Thyroid gland (tissue), 4 donors: ENCODE measurements around the gene BLNK. TPM values are rescaled to one million over a fixed set of nuclear protein-coding genes. Genes with fewer than 3 reads are reported as not detected.
"Not testable (repeated sequence)": the region's sequence is repeated elsewhere in the genome, so short reads cannot be mapped to it uniquely, and the experiment has no call there.

Experiments used
- DNase-seq, 2 donors: peaks; one replicate each; pipeline ENCODE4 v3.0.0-alpha.2; 2019
- H3K27ac ChIP-seq, 3 donors: fragments of 200-600 bp; sonication (generic); 1 replicate in 2 of 3; 2 replicates in 1 of 3; pipeline ENCODE4 v1.5.1; 2016 to 2019; ENCODE audit warnings: mild to moderate bottlenecking in 1 of 3, moderate library complexity in 1 of 3
- H3K27me3 ChIP-seq: fragments of 200-600 bp; sonication (generic); one replicate; pipeline ENCODE4 v1.5.1; 2019
- H3K36me3 ChIP-seq, 2 donors: fragments of 200-600 bp; sonication (generic); one replicate each; pipeline ENCODE4 v1.5.1; 2016 to 2019
- H3K4me1 ChIP-seq, 2 donors: fragments of 200-600 bp; sonication (generic); one replicate each; pipeline ENCODE4 v1.5.1; 2017 to 2019
- H3K4me3 ChIP-seq, 3 donors: fragments of 200-600 bp; sonication (generic); replicated peaks in 1 of 3; 1 replicate in 2 of 3; 2 replicates in 1 of 3; pipeline ENCODE4 v1.5.1; 2016; ENCODE audit warnings: mild to moderate bottlenecking in 1 of 3
- H3K9me3 ChIP-seq: fragments of 200-600 bp; sonication (generic); one replicate; pipeline ENCODE4 v1.5.1; 2017
- POLR2A ChIP-seq, 2 donors: fragments of 450-650 bp; IDR thresholded peaks; one replicate each; pipeline ENCODE4 v1.6.1; 2017; ENCODE audit warnings: antibody characterized with exemption in 2 of 2, mild to moderate bottlenecking in 2 of 2, moderate library complexity in 1 of 2
- WGBS, 2 donors: methylation state at CpG; one replicate each; pipeline ENCODE4 v1.1.5; 2017; 5-methylcytosine and 5-hydroxymethylcytosine counted together
- intact Hi-C: fragments of 100-400 bp; cut with DNase I; formaldehyde crosslinking; loops from one replicate; pipeline ENCODE4 v1.15.1; 2023
- total RNA-seq, 4 donors: library from RNA; depleted of rRNA; stranded (reverse); fragments of >200 nt; gene quantifications; one replicate each; pipeline ENCODE4 v1.2.3, GENCODE V29; 2016
- TF ChIP-seq, protein P1 (sequence below), 6 experiments: fragments of 200-600 bp in 3 of 6; fragments of 450-650 bp in 3 of 6; sonication (generic) in 3 of 6; IDR thresholded peaks; one replicate each; pipeline ENCODE4 v1.5.1; 2016 to 2019; ENCODE audit warnings: antibody characterized with exemption in 6 of 6, mild to moderate bottlenecking in 2 of 6, inconsistent platforms in 1 of 6, moderate library complexity in 1 of 6

BLNK gene
- total RNA-seq, 4 donors from 2014 or later, result 5.8 to 36.9 (median 25.7) TPM

DNA sequence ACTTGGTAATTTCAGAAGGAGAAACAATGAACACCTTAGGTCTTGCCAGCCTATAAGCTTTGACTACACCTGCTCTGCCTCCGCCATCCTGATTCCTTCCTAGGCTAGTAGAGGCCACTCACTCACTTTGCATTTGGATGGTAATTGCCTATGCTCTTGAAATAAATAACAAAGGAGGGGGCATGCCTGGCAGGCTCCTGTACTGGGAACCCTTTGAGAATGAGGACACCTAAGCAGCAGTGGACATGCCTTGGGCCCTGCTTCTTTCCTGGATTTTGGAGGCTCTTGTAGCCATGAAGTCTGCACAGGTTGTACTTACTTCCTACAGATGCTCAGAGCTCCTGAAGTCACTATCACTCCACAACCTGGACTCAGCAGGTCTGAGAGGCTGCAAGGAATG lies 65.8 kb downstream of the BLNK start:
- 89 to 96% methylated on average over 1 of the region's 1 CpG for WGBS, 2 donors
- no peaks in the 10 kb centered on the region for H3K27me3 ChIP-seq
- H3K4me3 ChIP-seq, result no peak overlapping the region
- intact Hi-C loops, result no loop called here
- no peak for TF ChIP-seq POLR2A (IDR thresholded peaks at IDR 0.05)
- TF ChIP-seq, protein P1, sequence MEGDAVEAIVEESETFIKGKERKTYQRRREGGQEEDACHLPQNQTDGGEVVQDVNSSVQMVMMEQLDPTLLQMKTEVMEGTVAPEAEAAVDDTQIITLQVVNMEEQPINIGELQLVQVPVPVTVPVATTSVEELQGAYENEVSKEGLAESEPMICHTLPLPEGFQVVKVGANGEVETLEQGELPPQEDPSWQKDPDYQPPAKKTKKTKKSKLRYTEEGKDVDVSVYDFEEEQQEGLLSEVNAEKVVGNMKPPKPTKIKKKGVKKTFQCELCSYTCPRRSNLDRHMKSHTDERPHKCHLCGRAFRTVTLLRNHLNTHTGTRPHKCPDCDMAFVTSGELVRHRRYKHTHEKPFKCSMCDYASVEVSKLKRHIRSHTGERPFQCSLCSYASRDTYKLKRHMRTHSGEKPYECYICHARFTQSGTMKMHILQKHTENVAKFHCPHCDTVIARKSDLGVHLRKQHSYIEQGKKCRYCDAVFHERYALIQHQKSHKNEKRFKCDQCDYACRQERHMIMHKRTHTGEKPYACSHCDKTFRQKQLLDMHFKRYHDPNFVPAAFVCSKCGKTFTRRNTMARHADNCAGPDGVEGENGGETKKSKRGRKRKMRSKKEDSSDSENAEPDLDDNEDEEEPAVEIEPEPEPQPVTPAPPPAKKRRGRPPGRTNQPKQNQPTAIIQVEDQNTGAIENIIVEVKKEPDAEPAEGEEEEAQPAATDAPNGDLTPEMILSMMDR (IDR thresholded peaks at IDR 0.05), result no peak
- no peak for DNase-seq
- H3K36me3 ChIP-seq, result peaks cover 0 to 4% of the 10 kb centered on the region in 2 donors
- H3K27ac ChIP-seq, result no peak overlapping the region
- H3K4me1 ChIP-seq, result no peaks in the 10 kb centered on the region
- H3K9me3 ChIP-seq, result no peaks in the 10 kb centered on the region

DNA sequence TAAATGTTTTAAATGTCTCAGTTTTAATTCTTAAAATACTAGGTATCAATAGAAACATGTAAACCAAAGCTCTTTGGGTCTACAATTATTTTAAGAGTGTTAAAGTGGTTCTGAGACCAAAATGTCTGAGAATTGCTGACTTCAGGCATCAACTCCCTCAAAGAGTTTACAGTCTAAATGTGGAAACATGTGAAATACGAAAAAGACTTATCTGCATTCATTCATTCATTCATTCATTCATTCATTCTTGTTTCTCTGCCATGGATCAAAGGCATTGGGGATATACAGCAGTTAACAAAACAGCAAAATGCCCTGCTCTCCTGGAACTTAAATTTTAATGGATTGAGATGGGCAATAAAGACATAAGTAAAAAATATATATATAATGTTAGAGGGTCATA lies 69.8 kb downstream of the BLNK start:
- Histone ChIP-seq H3K27ac (no peak overlapping the region), H3K36me3 (peaks cover 0 to 4% of the 10 kb centered on the region in 2 donors), H3K4me3 (no peak overlapping the region), H3K4me1 (no peaks in the 10 kb centered on the region), H3K9me3 (no peaks in the 10 kb centered on the region), H3K27me3 (no peaks in the 10 kb centered on the region)
- intact Hi-C loops, result no loop called here
- no peak for DNase-seq
- TF ChIP-seq POLR2A (IDR thresholded peaks at IDR 0.05), result no peak
- TF ChIP-seq, protein P1 (IDR thresholded peaks at IDR 0.05), result no peak
- WGBS, 2 donors, result 83 to 94% methylated on average over 1 of the region's 1 CpG

GRCh38 chr10:96189505-96189904 lies 81.9 kb downstream of the BLNK start:
- DNase-seq, H3K36me3 ChIP-seq, H3K4me1 ChIP-seq, H3K9me3 ChIP-seq, H3K4me3 ChIP-seq, intact Hi-C loops, H3K27me3 ChIP-seq, H3K27ac ChIP-seq: not testable (repeated sequence)
- WGBS, 2 donors, result 91 to 94% methylated on average over 1 of the region's 1 CpG

GRCh38 chr10:96188916-96189315 lies 82.5 kb downstream of the BLNK start:
- Histone ChIP-seq H3K27me3 (no peaks in the 10 kb centered on the region), H3K9me3 (no peaks in the 10 kb centered on the region), H3K4me1 (no peaks in the 10 kb centered on the region), H3K27ac (no peak overlapping the region), H3K4me3 (no peak overlapping the region), H3K36me3 (no peaks in the 10 kb centered on the region)
- TF ChIP-seq POLR2A (IDR thresholded peaks at IDR 0.05), result no peak
- TF ChIP-seq, protein P1 (IDR thresholded peaks at IDR 0.05), result no peak
- DNase-seq, result no peak
- intact Hi-C loops, result no loop called here
- whole genome bisulfite sequencing, 2 donors, result 80 to 97% methylated on average over 1 of the region's 1 CpG

- no peak overlapping the region for H3K27ac ChIP-seq
- H3K9me3 ChIP-seq, result no peaks in the 10 kb centered on the region
- no peaks in the 10 kb centered on the region for H3K36me3 ChIP-seq
- WGBS, 2 donors, result 85 to 87% methylated on average over 2 of the region's 2 CpGs
- no peak for TF ChIP-seq POLR2A (IDR thresholded peaks at IDR 0.05)
- DNase-seq, result no peak
- no peaks in the 10 kb centered on the region for H3K27me3 ChIP-seq
- no peak overlapping the region for H3K4me3 ChIP-seq
- intact Hi-C loops, result no loop called here
- no peaks in the 10 kb centered on the region for H3K4me1 ChIP-seq
Observed at GRCh38 chr10:96188421-96188820, 82.9 kb downstream of the BLNK start.

GRCh38 chr10:96176985-96177384 lies 94.4 kb downstream of the BLNK start:
- intact Hi-C loops, result no loop called here
- 91 to 99% methylated on average over 1 of the region's 1 CpG for WGBS, 2 donors
- Histone ChIP-seq H3K27ac (no peak overlapping the region), H3K27me3 (no peaks in the 10 kb centered on the region), H3K9me3 (no peaks in the 10 kb centered on the region), H3K4me1 (no peaks in the 10 kb centered on the region), H3K4me3 (no peak overlapping the region), H3K36me3 (no peaks in the 10 kb centered on the region)
- TF ChIP-seq POLR2A (IDR thresholded peaks at IDR 0.05), result no peak
- TF ChIP-seq, protein P1 (IDR thresholded peaks at IDR 0.05), result no peak
- no peak for DNase-seq
